NT2/D1 (cell line): ENCODE results near the gene KYAT1.

Source experiments
- YY1 ChIP-seq: IDR thresholded peaks from 2 replicates; pipeline ENCODE4 v1.6.1; 2011; ENCODE audit not compliant: insufficient read length, insufficient read depth
- ZNF274 ChIP-seq: IDR thresholded peaks from 2 replicates; pipeline ENCODE4 v1.6.1; 2011; ENCODE audit warnings: mild to moderate bottlenecking, low read depth, low read length

DNA sequence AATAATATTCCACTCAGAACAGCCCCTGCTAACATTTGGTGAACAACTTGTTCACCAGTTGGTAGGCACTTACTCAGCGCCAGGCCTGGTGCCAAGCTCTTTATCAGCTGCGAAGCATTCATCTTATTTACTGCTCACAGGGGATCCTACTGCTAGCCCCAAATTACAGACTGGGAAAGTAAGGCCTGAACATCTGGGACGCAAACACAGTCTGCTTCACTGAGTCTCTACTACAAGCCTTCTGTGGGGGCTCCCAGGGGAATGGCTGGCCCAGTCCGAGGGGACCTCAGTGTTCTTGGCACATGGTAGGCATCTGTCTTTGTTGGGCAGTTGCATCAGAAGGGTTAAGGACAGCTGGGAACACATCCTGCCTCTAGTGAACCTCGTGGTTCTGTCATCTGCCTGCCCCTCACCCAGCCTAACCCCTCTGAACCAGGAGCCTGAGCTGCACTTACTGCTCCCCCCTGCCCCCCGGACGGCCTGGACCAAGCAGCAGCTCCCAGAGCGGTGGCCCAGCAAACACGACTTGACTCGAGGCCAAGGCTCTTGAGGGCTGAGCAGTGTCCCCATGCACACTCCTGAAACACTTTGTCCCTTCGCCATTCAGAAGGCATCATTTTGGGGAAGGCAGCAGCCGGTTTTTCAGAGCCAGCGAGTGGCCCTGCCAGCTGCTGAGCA lies 38.8 kb upstream of the KYAT1 start, which contains the start of gene PHYHD1:
- TF ChIP-seq ZNF274: no peak
- TF ChIP-seq YY1: no peak
